Effector memory CD4-positive, alpha-beta T cell (primary cell): ENCODE results near the gene CPSF4L.
A peak's percentile ranks its signal among the peaks of the same experiment; 100 is the strongest.

Experiments used
- DNase-seq, 3 donors: peaks; one replicate each; pipeline ENCODE4 v3.0.0-alpha.2; 2020
- H3K27ac ChIP-seq: 2 replicates; pipeline ENCODE4 v1.7.0; 2013; ENCODE audit warnings: mild to moderate bottlenecking, low read length, moderate library complexity; ENCODE audit not compliant: insufficient read depth, poor library complexity, severe bottlenecking
- H3K27me3 ChIP-seq: replicated peaks from 2 replicates; pipeline ENCODE4 v1.7.0; 2013; ENCODE audit warnings: mild to moderate bottlenecking, low read length; ENCODE audit not compliant: insufficient read depth, control insufficient read depth, poor library complexity, severe bottlenecking
- H3K36me3 ChIP-seq: 2 replicates; pipeline ENCODE4 v1.7.0; 2013; ENCODE audit warnings: mild to moderate bottlenecking, low read length, moderate library complexity; ENCODE audit not compliant: control insufficient read depth, insufficient read depth
- H3K4me1 ChIP-seq: 2 replicates; pipeline ENCODE4 v1.7.0; 2013; ENCODE audit warnings: low read length, mild to moderate bottlenecking; ENCODE audit not compliant: control insufficient read depth, insufficient read depth, poor library complexity, severe bottlenecking
- H3K4me3 ChIP-seq: 2 replicates; pipeline ENCODE4 v1.7.0; 2013; ENCODE audit warnings: low read length, low read depth, mild to moderate bottlenecking; ENCODE audit not compliant: insufficient read depth, poor library complexity, severe bottlenecking
- H3K9me3 ChIP-seq: 2 replicates; pipeline ENCODE4 v1.7.0; 2013; ENCODE audit warnings: mild to moderate bottlenecking, low read length, moderate library complexity; ENCODE audit not compliant: control insufficient read depth

CPSF4L gene

GRCh38 chr17:73234736-73235135, 26.9 kb downstream of the CPSF4L start:
- no peak for DNase-seq
- no peaks in the 10 kb centered on the region for H3K9me3 ChIP-seq
- H3K27ac ChIP-seq = no peak overlapping the region
- H3K36me3 ChIP-seq = no peaks in the 10 kb centered on the region
- H3K4me1 ChIP-seq = peaks cover 26% of the 10 kb centered on the region
- H3K27me3 ChIP-seq = no peaks in the 10 kb centered on the region
- no peak overlapping the region for H3K4me3 ChIP-seq

GRCh38 chr17:73232587-73233373, 28.9 kb downstream of the CPSF4L start:
- no peak for DNase-seq
- Histone ChIP-seq H3K27me3 (no peaks in the 10 kb centered on the region), H3K9me3 (no peaks in the 10 kb centered on the region), H3K4me3 (peak overlapping the region; percentile 94), H3K36me3 (no peaks in the 10 kb centered on the region), H3K4me1 (peaks cover 30% of the 10 kb centered on the region), H3K27ac (peak overlapping the region; percentile 76)

GRCh38 chr17:73231841-73232586, 29.7 kb downstream of the CPSF4L start:
- H3K36me3 ChIP-seq = no peaks in the 10 kb centered on the region
- H3K27me3 ChIP-seq = no peaks in the 10 kb centered on the region
- H3K9me3 ChIP-seq = no peaks in the 10 kb centered on the region
- peak; percentile 91 to 94 (median 94) for DNase-seq
- H3K4me3 ChIP-seq = peak overlapping the region; percentile 94
- peaks cover 31% of the 10 kb centered on the region for H3K4me1 ChIP-seq
- H3K27ac ChIP-seq = peak overlapping the region; percentile 76

GRCh38 chr17:73231395-73231794, 30.3 kb downstream of the CPSF4L start:
- no peak for DNase-seq
- Histone ChIP-seq H3K9me3 (no peaks in the 10 kb centered on the region), H3K36me3 (no peaks in the 10 kb centered on the region), H3K27ac (peak overlapping the region; percentile 76), H3K4me1 (peaks cover 34% of the 10 kb centered on the region), H3K27me3 (no peaks in the 10 kb centered on the region), H3K4me3 (peak overlapping the region; percentile 94)

GRCh38 chr17:73230088-73230487, 31.6 kb downstream of the CPSF4L start:
- Histone ChIP-seq H3K4me1 (peaks cover 36% of the 10 kb centered on the region), H3K4me3 (no peak overlapping the region)

GRCh38 chr17:73228748-73229236, 32.9 kb downstream of the CPSF4L start:
- Histone ChIP-seq H3K27ac (no peak overlapping the region), H3K4me3 (no peak overlapping the region), H3K27me3 (no peaks in the 10 kb centered on the region), H3K36me3 (no peaks in the 10 kb centered on the region), H3K4me1 (peaks cover 40% of the 10 kb centered on the region), H3K9me3 (no peaks in the 10 kb centered on the region)
- peak in 1 of 3 donors; percentile 16 for DNase-seq

More at GRCh38 chr17:73230088-73230487, 31.6 kb downstream of the CPSF4L start:
- no peaks in the 10 kb centered on the region for H3K36me3 ChIP-seq
- no peaks in the 10 kb centered on the region for H3K27me3 ChIP-seq
- H3K27ac ChIP-seq = no peak overlapping the region
- DNase-seq = no peak
- no peaks in the 10 kb centered on the region for H3K9me3 ChIP-seq

GRCh38 chr17:73227944-73228343, 33.7 kb downstream of the CPSF4L start:
- Histone ChIP-seq H3K27ac (no peak overlapping the region), H3K4me3 (no peak overlapping the region), H3K36me3 (no peaks in the 10 kb centered on the region), H3K9me3 (no peaks in the 10 kb centered on the region), H3K4me1 (peaks cover 40% of the 10 kb centered on the region), H3K27me3 (no peaks in the 10 kb centered on the region)
- no peak for DNase-seq

GRCh38 chr17:73227379-73227778, 34.3 kb downstream of the CPSF4L start:
- H3K27ac ChIP-seq = no peak overlapping the region
- no peak overlapping the region for H3K4me3 ChIP-seq
- H3K9me3 ChIP-seq = no peaks in the 10 kb centered on the region
- DNase-seq = no peak
- H3K27me3 ChIP-seq = no peaks in the 10 kb centered on the region
- H3K36me3 ChIP-seq = no peaks in the 10 kb centered on the region
- H3K4me1 ChIP-seq = peaks cover 40% of the 10 kb centered on the region

- Histone ChIP-seq H3K9me3 (no peaks in the 10 kb centered on the region), H3K4me3 (no peak overlapping the region), H3K27me3 (no peaks in the 10 kb centered on the region), H3K27ac (no peak overlapping the region), H3K36me3 (no peaks in the 10 kb centered on the region), H3K4me1 (peaks cover 40% of the 10 kb centered on the region)
- DNase-seq = no peak
These were observed 35.0 kb downstream of the CPSF4L start for GRCh38 chr17:73226556-73227172.
